HG03159 (cell line): ENCODE data around the gene PGS1.

Source experiments
- ATAC-seq: cut with Tn5 transposase; IDR thresholded peaks from one replicate; pipeline ENCODE4 v1.9.1; 2021; ENCODE audit warnings: mild to moderate bottlenecking, moderate library complexity; ENCODE audit not compliant: unreplicated experiment

Gene PGS1

DNA sequence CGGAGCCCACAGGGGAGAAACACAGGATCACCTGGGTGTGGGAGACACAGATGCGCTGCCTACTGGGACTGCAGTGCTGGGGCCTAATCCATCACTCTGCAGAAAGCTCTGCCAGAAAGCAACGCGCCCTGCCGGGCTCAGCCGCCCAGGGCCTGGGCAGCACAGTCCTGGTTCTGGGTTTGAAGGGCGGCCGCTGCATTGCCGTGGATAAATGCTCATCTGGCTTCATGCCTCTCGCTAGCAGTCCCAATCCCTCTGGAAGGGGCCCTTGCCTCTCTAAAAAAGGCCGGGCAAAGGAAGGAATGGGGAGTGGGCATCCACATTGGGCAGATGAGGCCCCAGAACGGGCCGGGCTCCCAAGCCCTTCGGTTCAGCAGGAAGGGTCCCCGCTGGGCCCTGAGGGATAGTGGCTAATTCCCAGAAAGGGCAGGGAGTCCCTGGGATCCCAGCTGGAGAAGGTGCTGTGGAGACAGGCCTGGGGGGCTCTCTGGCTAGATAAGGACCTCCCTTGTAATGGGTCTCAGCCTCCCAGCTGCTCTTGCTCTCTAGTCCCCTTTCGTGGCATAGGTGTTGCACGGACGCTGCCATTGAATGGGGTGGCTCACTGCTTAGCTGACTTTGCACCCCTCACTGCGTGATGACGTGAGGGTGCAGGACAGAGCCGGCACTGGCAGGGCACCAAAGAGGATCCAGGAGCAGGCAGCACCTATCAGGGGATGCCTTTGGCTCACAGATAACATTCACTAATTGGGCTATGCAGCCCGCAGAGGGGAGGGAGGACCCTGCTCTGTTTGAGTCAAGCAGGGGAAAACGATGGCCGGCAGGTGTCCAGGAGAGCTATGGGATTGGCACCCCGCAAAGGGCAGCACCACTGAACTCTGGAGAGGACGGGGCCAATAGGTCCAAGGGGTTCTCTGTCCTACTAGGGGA, 88.6 kb downstream of the PGS1 start:
- ATAC-seq, result no peak

DNA sequence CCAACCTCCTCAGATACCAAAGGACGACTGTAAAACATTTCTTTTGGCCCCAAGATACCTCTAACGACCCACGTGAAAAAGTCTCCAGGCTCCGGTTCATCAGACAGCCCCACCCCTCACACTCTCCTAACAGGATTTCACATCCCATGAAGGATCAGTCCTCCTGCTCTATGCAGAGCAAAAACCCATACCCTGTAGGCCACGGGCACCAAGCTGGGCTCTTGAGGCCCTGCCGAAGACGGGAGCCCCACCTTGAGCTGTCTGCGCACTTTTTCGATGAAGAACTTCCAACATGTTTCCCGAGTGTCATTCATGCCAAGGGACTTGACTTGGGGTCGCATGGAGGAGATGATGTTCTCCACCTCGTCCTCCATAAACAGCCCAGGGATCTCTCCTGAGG, 89.9 kb downstream of the PGS1 start:
- no peak for ATAC-seq

DNA sequence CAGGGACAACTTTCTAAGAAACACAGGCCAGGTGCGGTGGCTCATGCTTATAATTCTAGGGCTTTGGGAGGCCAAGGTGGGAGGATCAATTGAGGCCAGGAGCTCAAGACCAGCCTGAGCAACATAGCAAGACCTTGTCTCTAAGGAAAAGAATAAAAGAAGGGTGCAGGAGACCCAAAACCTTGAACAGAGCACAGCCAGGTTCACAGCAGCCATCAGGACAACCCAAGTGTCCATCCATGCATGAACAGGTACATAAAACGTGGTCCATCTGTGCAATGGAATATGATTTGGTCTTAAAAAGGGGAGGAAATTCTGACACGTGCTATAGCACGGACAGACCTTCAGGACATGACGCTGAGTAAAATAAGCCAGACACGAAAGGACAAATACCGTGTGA, 91.0 kb downstream of the PGS1 start:
- no peak for ATAC-seq

DNA sequence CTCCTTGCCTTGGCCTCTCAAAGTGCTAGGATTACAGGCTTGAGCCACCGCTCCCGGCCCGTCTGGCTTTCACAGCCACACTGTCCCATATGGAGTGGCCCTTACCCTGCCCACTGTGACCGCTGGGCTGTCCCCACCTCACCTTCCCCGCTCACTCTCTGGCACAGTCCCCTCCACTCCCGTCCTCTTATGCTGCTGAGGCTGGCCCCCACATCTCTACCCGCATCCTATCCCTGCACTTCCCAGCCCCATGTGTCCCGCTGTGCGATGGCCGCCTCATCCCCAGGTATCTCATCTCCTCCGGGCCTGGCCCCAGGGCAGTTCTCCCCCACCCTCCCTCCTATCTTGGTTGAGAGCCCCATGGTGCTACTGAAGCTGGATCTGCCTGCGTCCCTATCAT, 93.2 kb downstream of the PGS1 start:
- no peak for ATAC-seq

DNA sequence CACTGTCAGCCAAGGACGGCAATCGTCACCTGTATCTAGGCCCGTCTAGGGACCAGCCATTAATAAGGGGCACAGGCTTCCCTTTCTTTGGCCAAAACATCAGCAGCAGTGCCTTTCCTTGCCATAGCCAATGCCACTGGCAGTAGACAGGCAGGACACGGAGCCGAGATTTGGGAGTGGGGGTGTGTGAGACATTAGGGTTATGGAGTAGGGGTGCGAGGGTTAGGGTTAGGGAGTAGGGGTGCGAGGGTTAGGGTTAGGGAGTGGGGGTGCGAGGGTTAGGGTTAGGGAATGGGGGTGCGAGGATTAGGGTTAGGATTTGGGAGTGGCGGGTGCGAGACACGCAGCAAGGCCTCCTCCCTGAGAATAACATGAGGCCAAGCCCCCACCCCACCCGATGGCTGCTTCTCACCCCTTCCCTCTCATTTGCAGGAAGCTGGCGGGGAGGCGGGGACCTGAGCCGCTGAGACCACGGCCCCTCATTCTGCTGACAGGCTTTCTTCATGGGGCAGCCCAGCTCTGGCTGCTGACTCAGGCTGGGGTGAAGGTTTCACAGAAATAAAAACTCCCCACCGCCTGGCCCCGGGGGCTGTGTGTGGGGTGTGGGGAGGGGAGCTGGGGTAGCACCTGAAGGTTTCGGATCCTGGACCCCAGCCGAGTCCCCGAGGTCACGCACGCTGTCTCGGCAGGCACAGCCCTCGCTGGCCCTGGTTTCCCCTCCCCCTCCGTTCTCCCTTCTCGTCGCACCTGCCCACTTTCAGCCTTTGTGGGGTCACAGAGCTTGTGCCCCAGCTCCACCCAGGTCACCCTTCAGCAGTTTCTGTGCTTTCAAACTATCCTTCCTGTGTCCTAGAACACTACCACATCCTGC, 93.8 kb downstream of the PGS1 start:
- no peak for ATAC-seq

- ATAC-seq, result no peak
Measured at GRCh38 chr17:78473951-78474613, 95.6 kb downstream of the PGS1 start.
